HG03432 (cell line): ENCODE data around the gene RWDD2A.

ENCODE experiments used
- ATAC-seq: cut with Tn5 transposase; IDR thresholded peaks from one replicate; pipeline ENCODE4 v1.9.1; 2021; ENCODE audit warnings: mild to moderate bottlenecking, moderate library complexity; ENCODE audit not compliant: unreplicated experiment

The RWDD2A gene

GRCh38 chr6:83198486-83199172 lies 5.5 kb downstream of the RWDD2A start:
- ATAC-seq, result no peak

GRCh38 chr6:83199173-83199862 lies 6.2 kb downstream of the RWDD2A start:
- peak; percentile 76 for ATAC-seq

GRCh38 chr6:83199863-83200225 lies 6.7 kb downstream of the RWDD2A start:
- ATAC-seq, result peak; percentile 27

GRCh38 chr6:83202031-83202430 lies 8.9 kb downstream of the RWDD2A start:
- no peak for ATAC-seq

GRCh38 chr6:83215131-83216047 lies 22.2 kb downstream of the RWDD2A start:
- ATAC-seq, result peak; percentile 99

- ATAC-seq, result no peak
Measured at GRCh38 chr6:83216806-83217205, 23.6 kb downstream of the RWDD2A start.

GRCh38 chr6:83218646-83219045 lies 25.5 kb downstream of the RWDD2A start:
- no peak for ATAC-seq

- ATAC-seq, result no peak
Measured at GRCh38 chr6:83220121-83220520, 27.0 kb downstream of the RWDD2A start.

- no peak for ATAC-seq
Measured at GRCh38 chr6:83221276-83221675, 28.1 kb downstream of the RWDD2A start.

GRCh38 chr6:83221889-83222479 lies 28.8 kb downstream of the RWDD2A start:
- peak; percentile 61 for ATAC-seq

- no peak for ATAC-seq
Measured at GRCh38 chr6:83226517-83226916, 33.4 kb downstream of the RWDD2A start.

- ATAC-seq, result no peak
Measured at GRCh38 chr6:83231146-83231545, 38.0 kb downstream of the RWDD2A start.

- ATAC-seq, result no peak
Measured at GRCh38 chr6:83247471-83247870, 54.3 kb downstream of the RWDD2A start.
